MM.1S (cell line): ENCODE results near the gene ASCL2.
"Not testable (repeated sequence)": the region's sequence is repeated elsewhere in the genome, so short reads cannot be mapped to it uniquely, and the experiment has no call there.

Experiments used
- DNase-seq: peaks from one replicate; pipeline ENCODE4 v3.0.0-alpha.2; 2015
- H2AFZ ChIP-seq: fragments of 300-600 bp; sonication (generic); 2 replicates; pipeline ENCODE4 v1.6.0; 2016; ENCODE audit warnings: antibody characterized with exemption, low read length
- H3F3A ChIP-seq: fragments of 300-600 bp; sonication (generic); 2 replicates; pipeline ENCODE4 v1.6.1; 2016; ENCODE audit warnings: mild to moderate bottlenecking, antibody characterized with exemption, low read length, moderate library complexity, mixed read lengths; ENCODE audit not compliant: insufficient read depth
- H3K27ac ChIP-seq: fragments of 300-600 bp; sonication (generic); 2 replicates; pipeline ENCODE4 v1.5.1; 2016; ENCODE audit warnings: mild to moderate bottlenecking, low read length
- H3K27me3 ChIP-seq: fragments of 300-600 bp; sonication (generic); replicated peaks from 2 replicates; pipeline ENCODE4 v1.6.0; 2016; ENCODE audit warnings: low read length; ENCODE audit not compliant: insufficient read depth
- H3K36me3 ChIP-seq: fragments of 300-600 bp; sonication (generic); replicated peaks from 2 replicates; pipeline ENCODE4 v1.6.1; 2016; ENCODE audit warnings: mild to moderate bottlenecking, low read length, mixed read lengths; ENCODE audit not compliant: insufficient read depth
- H3K4me1 ChIP-seq: fragments of 300-600 bp; sonication (generic); 2 replicates; pipeline ENCODE4 v1.6.1; 2016; ENCODE audit warnings: low read length, mixed read lengths
- H3K4me2 ChIP-seq: fragments of 300-600 bp; sonication (generic); 2 replicates; pipeline ENCODE4 v1.6.0; 2016; ENCODE audit warnings: low read depth, low read length
- H3K4me3 ChIP-seq: fragments of 300-600 bp; sonication (generic); 2 replicates; pipeline ENCODE4 v1.5.1; 2016; ENCODE audit warnings: low read length, mixed read lengths
- H3K79me2 ChIP-seq: fragments of 300-600 bp; sonication (generic); 2 replicates; pipeline ENCODE4 v1.6.1; 2016; ENCODE audit warnings: mixed run types, low read length, mixed read lengths
- H3K9ac ChIP-seq: fragments of 300-600 bp; sonication (generic); 2 replicates; pipeline ENCODE4 v1.6.1; 2016; ENCODE audit warnings: low read length, mixed read lengths
- H3K9me2 ChIP-seq: fragments of 300-600 bp; sonication (generic); replicated peaks from 2 replicates; pipeline ENCODE4 v1.6.1; 2016; ENCODE audit warnings: mild to moderate bottlenecking, low read length, mixed read lengths; ENCODE audit not compliant: insufficient read depth
- H3K9me3 ChIP-seq: fragments of 300-600 bp; sonication (generic); replicated peaks from 2 replicates; pipeline ENCODE4 v1.6.1; 2016; ENCODE audit warnings: mild to moderate bottlenecking, low read length, mixed read lengths; ENCODE audit not compliant: insufficient read depth
- H4K20me1 ChIP-seq: fragments of 300-600 bp; sonication (generic); 2 replicates; pipeline ENCODE4 v1.6.1; 2016; ENCODE audit warnings: mild to moderate bottlenecking, low read length, moderate library complexity, mixed read lengths; ENCODE audit not compliant: insufficient read depth
- EZH2 ChIP-seq: fragments of 300-600 bp; sonication (generic); optimal IDR thresholded peaks from 2 replicates; pipeline ENCODE3; 2017; ENCODE audit warnings: low read depth, mild to moderate bottlenecking, antibody characterized with exemption, low read length, mixed read lengths
- EZH2phosphoT487 ChIP-seq: fragments of 300-600 bp; sonication (generic); IDR thresholded peaks from 2 replicates; pipeline ENCODE4 v1.6.1; 2018; ENCODE audit warnings: antibody characterized with exemption, low read length
- TF ChIP-seq, protein P1 (sequence below): fragments of 300-600 bp; sonication (generic); IDR thresholded peaks from 2 replicates; pipeline ENCODE4 v1.5.1; 2016; ENCODE audit warnings: antibody characterized with exemption, low read length, mixed read lengths

The ASCL2 gene

DNA sequence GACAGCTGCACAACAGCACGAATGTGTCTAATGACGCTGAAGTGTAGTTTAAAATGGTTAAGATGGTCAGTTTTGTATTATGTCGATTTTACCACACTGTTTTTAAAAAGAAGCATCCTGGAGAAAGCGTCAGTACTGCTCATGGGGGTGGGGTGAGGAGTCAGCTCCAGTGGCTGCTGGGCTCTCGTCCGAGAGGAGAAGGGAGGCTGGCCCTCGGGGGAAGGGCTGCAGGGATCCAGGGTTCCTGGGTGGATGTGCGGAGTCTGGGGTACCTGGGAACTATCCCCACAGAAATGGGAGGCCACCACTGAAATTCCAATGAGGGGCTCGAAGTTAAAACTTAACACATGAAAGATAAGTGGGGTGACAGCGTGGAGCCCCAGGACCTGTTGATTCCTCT, 19.5 kb upstream of the ASCL2 start:
- Histone ChIP-seq H3K27ac (no peak overlapping the region), H4K20me1 (no peaks in the 10 kb centered on the region), H2AFZ (no peak overlapping the region), H3F3A (no peaks in the 10 kb centered on the region), H3K36me3 (no peaks in the 10 kb centered on the region), H3K9me2 (no peaks in the 10 kb centered on the region), H3K4me3 (no peak overlapping the region), H3K9me3 (no peaks in the 10 kb centered on the region), H3K9ac (no peak overlapping the region), H3K4me2 (no peak overlapping the region), H3K4me1 (no peaks in the 10 kb centered on the region), H3K27me3 (peaks cover 78% of the 10 kb centered on the region), H3K79me2 (no peaks in the 10 kb centered on the region)
- DNase-seq: no peak
- TF ChIP-seq, protein P1, sequence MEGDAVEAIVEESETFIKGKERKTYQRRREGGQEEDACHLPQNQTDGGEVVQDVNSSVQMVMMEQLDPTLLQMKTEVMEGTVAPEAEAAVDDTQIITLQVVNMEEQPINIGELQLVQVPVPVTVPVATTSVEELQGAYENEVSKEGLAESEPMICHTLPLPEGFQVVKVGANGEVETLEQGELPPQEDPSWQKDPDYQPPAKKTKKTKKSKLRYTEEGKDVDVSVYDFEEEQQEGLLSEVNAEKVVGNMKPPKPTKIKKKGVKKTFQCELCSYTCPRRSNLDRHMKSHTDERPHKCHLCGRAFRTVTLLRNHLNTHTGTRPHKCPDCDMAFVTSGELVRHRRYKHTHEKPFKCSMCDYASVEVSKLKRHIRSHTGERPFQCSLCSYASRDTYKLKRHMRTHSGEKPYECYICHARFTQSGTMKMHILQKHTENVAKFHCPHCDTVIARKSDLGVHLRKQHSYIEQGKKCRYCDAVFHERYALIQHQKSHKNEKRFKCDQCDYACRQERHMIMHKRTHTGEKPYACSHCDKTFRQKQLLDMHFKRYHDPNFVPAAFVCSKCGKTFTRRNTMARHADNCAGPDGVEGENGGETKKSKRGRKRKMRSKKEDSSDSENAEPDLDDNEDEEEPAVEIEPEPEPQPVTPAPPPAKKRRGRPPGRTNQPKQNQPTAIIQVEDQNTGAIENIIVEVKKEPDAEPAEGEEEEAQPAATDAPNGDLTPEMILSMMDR: no peak
- TF ChIP-seq EZH2phosphoT487 (no peak), EZH2 (no peak)

DNA sequence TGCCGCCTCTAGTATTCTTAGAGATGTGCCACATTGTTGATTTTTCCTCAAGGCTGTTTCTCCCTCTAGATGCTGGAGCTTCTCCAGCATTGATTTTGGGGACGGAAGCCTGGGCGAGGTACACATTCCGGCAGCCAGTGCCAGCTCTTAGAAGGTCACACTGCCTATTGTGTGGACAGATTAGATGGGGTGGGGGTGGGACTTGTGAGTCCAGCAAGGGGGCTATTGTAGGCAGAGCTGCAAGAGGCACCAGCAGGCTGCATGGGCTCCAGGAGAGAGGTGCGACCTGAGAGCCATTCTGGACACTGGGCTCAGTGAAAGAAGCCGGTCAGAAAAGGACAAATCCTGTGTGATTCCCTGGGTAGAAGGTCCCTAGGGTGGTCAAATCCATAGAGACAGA, 19.0 kb upstream of the ASCL2 start:
- Histone ChIP-seq H3K4me2 (no peak overlapping the region), H3K9me2 (no peaks in the 10 kb centered on the region), H3K4me1 (no peaks in the 10 kb centered on the region), H3K9ac (no peak overlapping the region), H3K4me3 (no peak overlapping the region), H3K36me3 (no peaks in the 10 kb centered on the region), H3K79me2 (no peaks in the 10 kb centered on the region), H4K20me1 (no peaks in the 10 kb centered on the region), H3K27me3 (peaks cover 78% of the 10 kb centered on the region), H3K27ac (no peak overlapping the region), H3F3A (no peaks in the 10 kb centered on the region), H2AFZ (no peak overlapping the region), H3K9me3 (no peaks in the 10 kb centered on the region)
- no peak for DNase-seq
- TF ChIP-seq, protein P1: no peak
- TF ChIP-seq EZH2phosphoT487 (no peak), EZH2 (no peak)

GRCh38 chr11:2287091-2287490, 16.7 kb upstream of the ASCL2 start:
- no peak for DNase-seq
- no peaks in the 10 kb centered on the region for H3F3A ChIP-seq

DNA sequence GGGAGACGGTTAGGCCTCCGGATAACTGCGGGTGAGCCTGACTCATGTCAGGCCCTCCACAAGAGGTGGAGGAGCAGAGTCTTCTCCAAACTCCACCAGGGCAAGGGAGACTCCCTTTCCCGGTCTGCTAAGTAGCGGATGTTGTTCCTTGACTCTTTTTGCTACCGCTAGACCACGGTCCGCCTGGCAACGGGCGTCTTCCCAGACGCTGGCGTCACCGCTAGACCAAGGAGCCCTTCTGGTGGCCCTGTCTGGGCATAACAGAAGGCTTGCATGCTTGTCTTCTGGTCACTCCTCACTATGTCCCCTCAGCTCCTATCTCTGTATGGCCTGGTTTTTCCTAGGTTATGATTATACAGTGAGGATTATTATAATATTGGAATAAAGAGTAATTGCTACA, 16.0 kb upstream of the ASCL2 start:
- not testable (repeated sequence) for H3K27ac ChIP-seq, H3F3A ChIP-seq

More at GRCh38 chr11:2287091-2287490, 16.7 kb upstream of the ASCL2 start:
- TF ChIP-seq, protein P1: no peak
- TF ChIP-seq EZH2 (peak; percentile 44), EZH2phosphoT487 (no peak)
- Histone ChIP-seq H3K27me3 (peaks cover 78% of the 10 kb centered on the region), H3K9me2 (no peaks in the 10 kb centered on the region), H3K9ac (no peak overlapping the region), H3K27ac (no peak overlapping the region), H3K9me3 (no peaks in the 10 kb centered on the region), H3K36me3 (no peaks in the 10 kb centered on the region), H3K4me2 (no peak overlapping the region), H3K4me1 (no peaks in the 10 kb centered on the region), H2AFZ (no peak overlapping the region), H4K20me1 (no peaks in the 10 kb centered on the region), H3K79me2 (no peaks in the 10 kb centered on the region), H3K4me3 (no peak overlapping the region)

More for the DNA sequence above, 16.0 kb upstream of the ASCL2 start:
- H3K9ac ChIP-seq, H3K4me2 ChIP-seq, H3K36me3 ChIP-seq, DNase-seq, H3K4me3 ChIP-seq, H3K9me3 ChIP-seq, H2AFZ ChIP-seq, H3K79me2 ChIP-seq, H4K20me1 ChIP-seq, H3K4me1 ChIP-seq, H3K9me2 ChIP-seq: not testable (repeated sequence)
- H3K27me3 ChIP-seq: peaks cover 85% of the 10 kb centered on the region
